ENCODE results near the gene FRMD4A.

Gene FRMD4A

DNA sequence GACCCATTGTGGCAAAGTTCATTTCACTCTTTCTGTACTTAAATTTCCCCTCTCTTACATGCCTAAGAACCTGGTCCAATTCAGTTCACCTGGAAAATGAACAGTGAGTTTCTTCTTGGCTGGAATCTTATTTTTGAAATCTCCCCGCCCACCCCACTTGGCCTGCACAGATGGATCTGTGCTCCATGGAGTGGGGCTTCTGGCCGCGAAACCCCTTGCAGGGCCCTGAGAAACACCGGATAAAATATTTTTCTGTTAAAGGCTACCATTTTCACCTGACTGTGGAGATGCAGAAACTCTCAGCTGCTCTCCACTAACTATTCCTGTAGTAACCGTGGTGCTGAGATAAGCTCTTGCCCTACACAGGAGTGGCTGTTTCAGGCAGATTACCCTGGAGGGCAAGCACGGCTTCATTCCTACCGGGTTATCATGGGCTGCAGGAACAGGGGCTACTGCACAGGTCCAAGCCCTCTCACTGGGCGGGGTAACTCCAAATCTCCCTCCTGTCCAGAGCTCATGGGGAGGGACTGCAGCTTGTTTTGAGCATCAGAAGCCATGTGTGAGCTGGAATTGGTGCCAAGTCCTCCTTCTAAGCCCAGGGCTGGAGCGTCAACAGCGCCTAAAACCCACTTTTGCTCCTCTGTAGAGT is 625.1 kb downstream of the FRMD4A start:
- no peak for DNase-seq
- Histone ChIP-seq H3K27me3 (replicated peaks; ENCODE audit: insufficient read depth, low read length) (no peaks in the 10 kb centered on the region), H3K36me3 (replicated peaks; ENCODE audit: insufficient read depth, low read length) (no peaks in the 10 kb centered on the region), H4K20me1 (ENCODE audit: insufficient read depth, low read length) (no peaks in the 10 kb centered on the region), H2AFZ (ENCODE audit: low read length) (no peak overlapping the region), H3K9me3 (replicated peaks; ENCODE audit: insufficient read depth, low read length) (no peaks in the 10 kb centered on the region), H3F3A (ENCODE audit: insufficient read depth, low read length) (no peaks in the 10 kb centered on the region), H3K9ac (ENCODE audit: low read length) (no peak overlapping the region), H3K4me1 (ENCODE audit: low read length) (no peaks in the 10 kb centered on the region), H3K4me3 (ENCODE audit: low read length) (no peak overlapping the region), H3K4me2 (ENCODE audit: low read depth, low read length) (no peak overlapping the region), H3K27ac (ENCODE audit: low read length) (no peak overlapping the region), H3K9me2 (replicated peaks; ENCODE audit: insufficient read depth, low read length) (no peaks in the 10 kb centered on the region), H3K79me2 (ENCODE audit: low read length) (no peaks in the 10 kb centered on the region)
- TF ChIP-seq CTCF (IDR thresholded peaks at IDR 0.05; ENCODE audit: low read length) (no peak), EZH2phosphoT487 (IDR thresholded peaks at IDR 0.05; ENCODE audit: low read length) (no peak), EZH2 (optimal IDR thresholded peaks at IDR 0.05; ENCODE audit: low read depth, low read length) (no peak)

DNA sequence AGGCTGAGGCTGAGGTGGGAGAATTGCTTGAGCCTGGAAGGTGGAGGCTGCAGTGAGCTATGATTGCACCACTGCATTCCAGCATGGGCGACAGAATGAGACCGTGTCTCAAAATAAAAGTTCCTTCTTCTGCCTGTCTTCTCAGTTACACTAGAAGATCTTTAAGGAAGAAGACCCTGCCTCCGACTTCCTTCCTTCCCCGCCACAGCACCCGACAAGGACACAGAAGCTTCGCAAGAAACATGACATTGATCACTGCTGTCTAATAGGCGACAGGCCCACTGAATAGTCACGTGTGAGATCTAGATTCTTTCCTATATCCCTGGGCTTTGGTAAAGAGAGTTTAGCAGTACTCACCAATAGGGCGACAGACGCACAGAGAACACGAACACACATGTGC is 625.8 kb downstream of the FRMD4A start:
- Histone ChIP-seq H3K27me3 (replicated peaks; ENCODE audit: insufficient read depth, low read length) (no peaks in the 10 kb centered on the region), H4K20me1 (ENCODE audit: insufficient read depth, low read length) (no peaks in the 10 kb centered on the region), H3K9me3 (replicated peaks; ENCODE audit: insufficient read depth, low read length) (no peaks in the 10 kb centered on the region), H3K36me3 (replicated peaks; ENCODE audit: insufficient read depth, low read length) (no peaks in the 10 kb centered on the region), H3K4me1 (ENCODE audit: low read length) (no peaks in the 10 kb centered on the region), H3F3A (ENCODE audit: insufficient read depth, low read length) (no peaks in the 10 kb centered on the region), H2AFZ (ENCODE audit: low read length) (no peak overlapping the region), H3K9ac (ENCODE audit: low read length) (no peak overlapping the region), H3K27ac (ENCODE audit: low read length) (no peak overlapping the region), H3K9me2 (replicated peaks; ENCODE audit: insufficient read depth, low read length) (no peaks in the 10 kb centered on the region), H3K79me2 (ENCODE audit: low read length) (no peaks in the 10 kb centered on the region), H3K4me3 (ENCODE audit: low read length) (no peak overlapping the region), H3K4me2 (ENCODE audit: low read depth, low read length) (no peak overlapping the region)
- TF ChIP-seq CTCF (IDR thresholded peaks at IDR 0.05; ENCODE audit: low read length) = no peak
- no peak for TF ChIP-seq EZH2 (optimal IDR thresholded peaks at IDR 0.05; ENCODE audit: low read depth, low read length)
- TF ChIP-seq EZH2phosphoT487 (IDR thresholded peaks at IDR 0.05; ENCODE audit: low read length) = no peak
- DNase-seq = no peak

DNA sequence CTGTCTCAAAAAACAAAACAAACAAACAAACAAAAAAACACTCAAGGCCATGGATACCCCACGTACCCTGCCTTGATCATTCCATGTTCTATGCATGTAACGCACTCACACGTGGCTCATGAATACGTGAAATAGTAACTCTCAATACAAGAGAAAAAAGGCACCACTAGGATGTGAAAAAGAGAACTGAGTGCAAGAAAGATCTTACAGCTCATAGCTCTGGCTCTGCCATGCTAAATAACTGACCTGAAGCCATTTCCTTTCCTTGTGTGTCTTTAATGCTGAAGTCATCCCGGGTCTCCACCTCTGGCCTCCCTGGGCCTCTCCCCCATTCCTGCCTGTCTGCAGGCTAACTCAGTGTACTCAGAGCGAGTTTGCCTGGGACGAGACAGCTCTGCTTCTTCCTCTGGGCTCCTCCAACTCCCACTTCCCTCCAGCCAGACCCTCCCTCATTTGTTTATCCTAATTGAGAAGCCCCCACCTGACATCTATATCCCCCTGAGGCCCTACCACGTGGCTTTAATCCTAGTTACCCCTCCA is 626.7 kb downstream of the FRMD4A start:
- Histone ChIP-seq H3K27ac (ENCODE audit: low read length) (no peak overlapping the region), H2AFZ (ENCODE audit: low read length) (no peak overlapping the region), H3K27me3 (replicated peaks; ENCODE audit: insufficient read depth, low read length) (no peaks in the 10 kb centered on the region), H3K9me2 (replicated peaks; ENCODE audit: insufficient read depth, low read length) (no peaks in the 10 kb centered on the region), H3F3A (ENCODE audit: insufficient read depth, low read length) (no peaks in the 10 kb centered on the region), H3K79me2 (ENCODE audit: low read length) (no peaks in the 10 kb centered on the region), H3K9me3 (replicated peaks; ENCODE audit: insufficient read depth, low read length) (no peaks in the 10 kb centered on the region), H3K4me1 (ENCODE audit: low read length) (no peaks in the 10 kb centered on the region), H4K20me1 (ENCODE audit: insufficient read depth, low read length) (no peaks in the 10 kb centered on the region), H3K4me2 (ENCODE audit: low read depth, low read length) (no peak overlapping the region), H3K4me3 (ENCODE audit: low read length) (no peak overlapping the region), H3K9ac (ENCODE audit: low read length) (no peak overlapping the region), H3K36me3 (replicated peaks; ENCODE audit: insufficient read depth, low read length) (no peaks in the 10 kb centered on the region)
- DNase-seq = no peak
- TF ChIP-seq CTCF (IDR thresholded peaks at IDR 0.05; ENCODE audit: low read length) (no peak), EZH2phosphoT487 (IDR thresholded peaks at IDR 0.05; ENCODE audit: low read length) (no peak), EZH2 (optimal IDR thresholded peaks at IDR 0.05; ENCODE audit: low read depth, low read length) (no peak)

All from MM.1S (cell line).